ENCODE results near the gene LUC7L3.
"Not testable (repeated sequence)": the region's sequence is repeated elsewhere in the genome, so short reads cannot be mapped to it uniquely, and the experiment has no call there.

LUC7L3 gene

DNA sequence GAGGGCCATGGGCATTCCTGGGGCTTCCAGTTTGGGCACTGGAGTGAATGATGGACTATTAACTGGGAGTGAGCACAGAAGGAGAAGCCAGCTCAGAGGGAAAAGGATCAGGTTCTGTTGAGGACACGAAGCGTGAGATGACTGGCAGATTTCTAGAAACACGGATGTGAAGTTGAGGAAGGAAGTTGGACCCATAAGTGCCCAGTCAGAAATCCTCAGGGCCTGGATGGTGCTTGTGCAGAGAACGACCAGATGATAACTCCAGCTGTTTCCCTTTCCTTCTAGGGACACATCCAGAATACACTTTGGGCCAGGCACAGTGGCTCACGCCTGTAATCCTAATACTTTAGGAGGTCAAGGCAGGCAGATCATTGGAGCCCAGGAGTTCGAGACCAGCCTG, 71.2 kb downstream of the LUC7L3 start:
- DNase-seq = no peak

DNA sequence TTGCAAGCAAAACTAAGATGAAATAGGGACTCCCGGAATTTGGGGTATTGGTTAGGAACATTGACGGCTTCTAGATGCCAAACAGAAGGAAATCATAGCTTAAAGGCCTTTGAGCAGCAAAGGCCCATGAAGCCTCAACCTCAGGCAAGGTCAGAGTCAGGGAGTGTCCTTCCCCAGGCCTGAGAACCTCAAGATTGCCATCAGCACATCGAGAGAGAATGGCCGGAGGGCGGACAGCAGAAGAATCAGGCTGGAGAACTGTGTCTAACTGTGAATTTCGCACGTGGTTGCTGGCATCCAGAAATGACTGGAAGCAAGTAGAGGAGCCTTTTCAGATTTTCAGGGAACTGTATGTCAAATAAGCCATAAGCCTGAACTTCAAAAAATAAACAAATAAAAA, 72.7 kb downstream of the LUC7L3 start:
- DNase-seq = no peak

DNA sequence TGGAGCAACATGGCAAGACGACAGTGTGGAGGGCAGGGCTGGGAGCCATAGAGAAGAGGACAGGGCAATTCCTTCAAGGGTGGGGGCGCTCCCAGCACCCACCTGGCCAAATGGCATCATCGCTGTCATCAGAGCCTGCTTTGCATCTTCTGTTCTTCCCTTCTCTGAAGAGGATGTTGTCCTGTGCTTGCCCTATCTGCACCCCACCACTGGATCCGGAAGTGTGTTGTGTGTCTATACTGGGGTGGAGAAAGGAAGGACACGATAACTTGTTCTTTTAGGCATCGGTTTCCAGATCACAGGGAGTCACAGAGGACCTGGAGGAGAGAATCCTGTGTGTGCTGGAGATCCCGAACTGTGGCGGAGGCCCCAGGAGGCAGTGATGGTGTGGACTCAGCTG, 73.6 kb downstream of the LUC7L3 start:
- no peak for DNase-seq

DNA sequence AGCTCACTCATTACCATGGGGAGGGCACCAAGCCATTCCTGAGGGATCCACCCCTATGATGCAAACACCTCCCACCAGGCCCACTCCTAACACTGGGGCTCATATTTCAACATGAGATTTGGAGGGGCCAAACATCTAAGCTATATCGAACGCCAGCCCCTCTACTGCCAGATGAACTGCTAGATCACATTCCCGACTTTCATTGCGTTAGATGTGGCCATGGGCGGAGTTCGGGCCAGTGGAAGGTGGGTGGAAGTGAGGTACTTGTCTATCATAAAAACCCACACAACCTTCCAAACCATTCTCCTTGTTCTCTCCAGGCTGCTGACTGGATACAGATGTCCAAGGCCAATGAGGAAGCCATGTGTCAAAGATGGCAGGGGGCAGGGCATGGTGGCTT, 75.0 kb downstream of the LUC7L3 start:
- DNase-seq = no peak

DNA sequence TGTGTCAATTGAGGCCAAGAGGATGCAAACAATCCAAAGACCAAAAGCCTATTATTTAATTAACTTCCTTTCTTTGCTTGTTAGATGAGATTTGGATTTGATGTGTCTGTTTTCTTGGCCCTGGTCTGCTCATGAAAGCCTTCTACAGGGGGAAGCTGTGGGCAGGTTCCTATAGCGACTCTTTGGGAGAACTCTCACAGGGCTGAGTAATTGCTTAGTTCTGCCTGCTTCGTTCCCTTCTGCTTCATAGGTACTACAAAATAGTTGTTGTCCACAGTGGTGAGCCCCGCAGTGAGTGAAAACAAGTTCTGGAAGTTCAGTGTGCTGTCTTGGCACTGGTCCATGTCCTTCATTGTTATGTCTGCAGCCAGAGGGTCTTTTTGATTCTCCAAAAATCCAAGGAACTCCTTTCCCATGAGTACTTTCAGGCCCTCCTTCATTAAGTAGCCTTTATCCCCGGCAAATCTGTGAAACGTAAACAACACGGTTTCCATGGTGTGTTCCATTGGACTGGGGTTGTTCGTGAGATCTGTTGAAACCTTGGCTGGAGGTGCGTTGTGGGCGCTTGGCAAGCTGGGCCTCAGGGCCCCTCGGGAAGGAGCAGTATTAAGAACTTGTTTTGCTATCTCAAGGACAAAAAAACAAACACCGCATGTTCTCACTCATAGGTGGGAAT, 77.9 kb downstream of the LUC7L3 start:
- DNase-seq = no peak

DNA sequence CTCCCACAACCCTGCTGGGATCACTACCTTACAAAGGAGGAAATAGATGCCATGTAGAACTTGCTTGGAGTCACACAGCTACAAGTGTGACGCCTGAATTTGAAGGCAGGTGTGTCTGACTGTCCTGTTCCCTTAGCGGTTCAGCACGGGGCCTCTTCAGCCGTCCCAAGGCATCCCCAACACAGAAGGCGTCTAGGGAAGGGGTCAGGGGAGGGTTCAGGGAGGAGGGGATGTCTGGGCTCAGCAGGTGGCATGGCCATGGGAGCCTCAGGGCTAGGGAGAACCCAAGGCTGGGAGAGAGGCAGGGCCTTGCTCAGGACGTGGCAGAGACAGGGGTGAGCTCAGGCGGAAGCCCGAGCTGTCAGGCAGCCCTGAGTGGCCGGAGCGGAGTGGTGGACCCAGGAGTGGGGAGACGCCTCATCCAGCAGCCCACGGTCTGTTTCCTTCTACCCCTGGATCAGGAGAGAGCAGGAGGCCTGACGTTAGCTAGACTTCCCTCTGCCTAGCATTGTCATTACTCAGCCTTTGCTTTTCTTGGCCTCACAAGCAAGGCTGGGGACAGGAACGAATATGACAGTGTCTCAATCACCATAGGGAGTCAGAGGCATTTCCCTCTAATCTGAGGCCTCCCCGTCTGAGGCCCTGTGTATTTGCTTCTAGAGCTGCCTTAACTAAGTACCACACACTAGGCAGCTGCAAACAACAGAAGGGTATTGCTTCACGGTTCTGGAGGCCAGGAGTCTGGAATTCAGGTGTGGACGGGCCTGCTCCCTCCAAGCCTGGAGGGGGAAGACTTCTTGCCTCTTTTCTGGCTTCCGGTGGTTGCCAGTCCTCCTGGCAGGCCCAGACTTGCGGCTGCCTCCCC, 79.3 kb downstream of the LUC7L3 start:
- DNase-seq = no peak

DNA sequence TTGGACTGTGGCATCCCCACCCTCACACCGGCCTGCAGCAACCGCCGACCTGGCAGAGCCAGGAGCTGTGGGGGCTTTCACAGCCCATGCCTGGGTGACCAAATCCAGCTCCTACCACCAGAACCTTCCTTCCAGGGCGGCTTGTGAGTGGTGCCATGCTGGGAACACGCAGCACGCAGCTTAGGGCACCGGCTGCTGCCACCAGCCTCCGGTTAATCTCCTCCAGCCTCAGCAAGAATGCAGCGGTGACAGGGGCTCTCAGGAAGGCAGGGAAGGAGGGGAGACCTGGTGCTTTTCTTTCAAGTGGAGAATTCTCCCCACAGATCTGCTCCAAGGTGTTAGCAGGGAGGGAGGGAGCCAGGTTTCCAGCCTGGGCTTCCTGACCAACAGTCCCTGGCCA, 80.2 kb downstream of the LUC7L3 start:
- no peak for DNase-seq

DNA sequence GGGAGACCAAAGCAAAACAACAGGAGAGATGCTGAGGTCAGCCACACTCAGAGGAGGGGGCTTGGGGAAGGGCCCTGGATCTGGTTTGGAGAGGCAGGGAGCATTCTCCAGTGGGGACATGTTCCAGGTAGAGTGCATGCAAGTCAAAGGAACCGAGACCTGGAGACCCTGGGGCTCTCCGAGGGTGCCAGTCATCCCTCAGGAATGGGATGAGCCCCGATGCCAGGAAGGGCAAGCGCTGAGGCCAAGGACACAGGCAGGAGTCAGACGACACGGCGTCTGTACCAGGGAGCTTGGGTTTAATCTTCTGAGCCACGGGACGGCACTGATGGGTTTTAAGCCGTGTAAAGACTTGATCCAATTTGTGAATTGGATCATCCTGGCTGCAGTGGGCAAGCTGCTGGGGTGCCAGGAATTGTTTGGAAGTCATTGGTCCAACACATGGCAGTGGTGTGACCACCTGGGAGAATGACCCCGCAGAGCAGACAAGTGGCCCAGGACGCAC, 80.8 kb downstream of the LUC7L3 start:
- no peak for DNase-seq

DNA sequence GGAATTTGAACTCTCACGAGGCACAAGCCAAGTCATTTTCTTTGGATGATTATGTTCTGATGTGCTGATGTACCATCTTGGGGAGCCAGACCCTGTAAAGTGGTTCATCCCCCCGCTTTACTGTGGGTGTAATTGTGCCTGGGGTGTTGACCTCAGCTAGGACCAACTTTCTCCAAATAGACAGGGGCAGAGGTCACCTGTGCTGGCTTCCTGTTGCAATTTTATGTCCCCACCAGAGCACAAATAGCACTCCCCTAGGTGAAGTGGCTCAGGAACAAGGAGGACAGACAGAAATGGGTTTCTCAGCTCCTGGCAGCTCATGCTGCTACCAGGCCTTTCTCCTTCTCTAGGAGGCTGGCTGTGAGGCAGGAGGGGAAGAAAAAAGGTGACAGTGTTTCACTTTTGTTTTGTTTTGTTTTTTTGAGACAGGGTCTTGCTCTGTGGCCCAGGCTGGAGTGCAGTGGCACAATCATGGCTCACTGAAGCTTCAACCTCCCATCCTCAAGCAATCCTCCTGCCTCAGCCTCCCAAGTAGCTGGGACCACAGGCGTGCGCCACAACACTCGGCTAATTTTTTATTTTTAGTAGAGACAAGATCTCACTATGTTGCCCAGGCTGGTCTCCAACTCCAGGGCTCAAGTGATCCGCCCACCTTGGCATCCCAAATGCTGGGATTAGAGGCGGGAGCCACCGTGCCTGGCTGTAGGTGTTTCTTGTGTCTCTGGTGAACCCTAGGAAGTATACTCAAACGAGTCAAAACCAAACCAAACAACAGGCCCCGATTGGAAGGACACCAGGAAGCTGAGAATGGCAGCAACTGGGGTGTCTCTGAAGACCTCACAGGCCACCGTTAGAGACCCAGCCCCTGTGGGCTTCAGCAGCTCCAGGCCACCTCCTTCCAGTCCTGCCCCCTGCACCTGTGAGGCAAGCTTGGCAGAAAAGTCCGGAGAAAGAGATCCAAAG, 83.5 kb downstream of the LUC7L3 start:
- DNase-seq = no peak

DNA sequence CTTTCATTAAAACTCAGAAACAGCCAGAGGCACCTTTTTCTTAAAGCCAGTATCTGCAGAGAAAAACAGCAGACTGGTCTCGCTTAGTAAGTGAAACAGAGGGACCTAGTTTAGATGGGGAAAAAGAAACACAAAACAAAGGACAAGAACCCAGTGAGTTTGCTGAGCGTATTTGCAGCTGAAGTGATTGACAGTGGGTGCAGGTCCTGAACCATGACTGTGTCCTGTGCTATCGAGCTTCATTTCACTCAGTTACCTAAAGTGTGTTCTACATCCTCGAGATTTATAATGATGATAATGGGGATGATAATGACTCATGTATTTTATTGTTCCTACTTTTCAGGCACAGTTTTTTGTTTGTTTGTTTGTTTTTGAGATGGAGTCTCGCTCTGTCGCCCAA, 84.3 kb downstream of the LUC7L3 start:
- DNase-seq = no peak

DNA sequence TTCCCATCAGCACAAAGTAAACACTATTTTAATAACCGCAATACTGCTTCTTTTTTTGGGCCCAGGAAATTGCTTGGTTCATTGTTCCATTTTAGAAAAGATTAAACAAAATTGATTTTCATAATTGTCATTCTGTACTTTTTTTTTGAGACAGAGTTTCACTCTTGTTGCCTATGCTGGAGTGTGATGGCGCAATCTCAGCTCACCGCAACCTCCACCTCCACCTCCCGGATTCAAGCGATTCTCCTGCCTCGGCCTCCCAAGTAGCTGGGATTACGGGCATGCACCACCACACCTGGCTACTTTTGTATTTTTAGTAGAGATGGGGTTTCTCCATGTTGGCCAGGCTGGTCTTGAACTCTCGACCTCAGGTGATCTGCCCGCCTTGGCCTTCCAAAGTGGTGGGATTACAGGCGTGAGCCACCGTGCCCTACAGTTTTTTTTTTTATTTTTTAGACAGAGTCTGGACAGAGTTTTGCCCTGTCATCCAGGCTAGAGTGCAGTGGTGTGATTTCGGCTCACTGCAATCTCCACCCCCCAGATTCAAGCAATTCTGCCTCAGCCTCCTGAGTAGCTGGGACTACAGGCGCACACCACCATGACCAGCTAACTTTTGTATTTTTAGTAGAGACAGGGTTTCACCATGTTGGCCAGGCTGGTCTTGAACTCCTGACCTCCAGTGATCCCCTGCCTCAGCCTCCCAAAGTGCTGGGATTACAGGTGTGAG, 85.5 kb downstream of the LUC7L3 start:
- not testable (repeated sequence) for DNase-seq

DNA sequence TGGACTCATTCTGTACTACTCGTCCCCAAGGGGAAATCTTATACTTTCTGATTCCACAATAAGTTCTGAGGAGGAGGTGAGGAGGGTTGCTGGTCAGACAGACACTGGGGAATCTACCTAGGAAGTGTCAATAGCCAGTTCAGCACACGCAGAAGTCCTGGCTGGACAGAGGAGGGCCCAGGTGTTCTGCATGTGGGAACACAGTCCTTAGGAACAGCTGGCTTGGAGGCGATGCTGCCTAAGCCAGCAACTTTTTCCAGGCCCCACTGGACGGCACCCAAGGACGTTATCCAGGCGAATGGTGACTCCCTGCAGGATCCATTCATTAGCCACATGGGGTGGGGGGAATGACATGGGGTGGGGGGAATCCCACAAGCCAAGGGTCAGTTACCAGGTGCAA, 86.1 kb downstream of the LUC7L3 start:
- no peak for DNase-seq
